NT2/D1 (cell line): ENCODE data around the gene COG4.

Experiments
- SUZ12 ChIP-seq: IDR thresholded peaks from 2 replicates; pipeline ENCODE4 v1.6.1; 2011; ENCODE audit not compliant: insufficient read length, insufficient read depth; ENCODE audit errors: extremely low read depth
- YY1 ChIP-seq: IDR thresholded peaks from 2 replicates; pipeline ENCODE4 v1.6.1; 2011; ENCODE audit not compliant: insufficient read length, insufficient read depth
- ZNF274 ChIP-seq: IDR thresholded peaks from 2 replicates; pipeline ENCODE4 v1.6.1; 2011; ENCODE audit warnings: mild to moderate bottlenecking, low read depth, low read length

DNA sequence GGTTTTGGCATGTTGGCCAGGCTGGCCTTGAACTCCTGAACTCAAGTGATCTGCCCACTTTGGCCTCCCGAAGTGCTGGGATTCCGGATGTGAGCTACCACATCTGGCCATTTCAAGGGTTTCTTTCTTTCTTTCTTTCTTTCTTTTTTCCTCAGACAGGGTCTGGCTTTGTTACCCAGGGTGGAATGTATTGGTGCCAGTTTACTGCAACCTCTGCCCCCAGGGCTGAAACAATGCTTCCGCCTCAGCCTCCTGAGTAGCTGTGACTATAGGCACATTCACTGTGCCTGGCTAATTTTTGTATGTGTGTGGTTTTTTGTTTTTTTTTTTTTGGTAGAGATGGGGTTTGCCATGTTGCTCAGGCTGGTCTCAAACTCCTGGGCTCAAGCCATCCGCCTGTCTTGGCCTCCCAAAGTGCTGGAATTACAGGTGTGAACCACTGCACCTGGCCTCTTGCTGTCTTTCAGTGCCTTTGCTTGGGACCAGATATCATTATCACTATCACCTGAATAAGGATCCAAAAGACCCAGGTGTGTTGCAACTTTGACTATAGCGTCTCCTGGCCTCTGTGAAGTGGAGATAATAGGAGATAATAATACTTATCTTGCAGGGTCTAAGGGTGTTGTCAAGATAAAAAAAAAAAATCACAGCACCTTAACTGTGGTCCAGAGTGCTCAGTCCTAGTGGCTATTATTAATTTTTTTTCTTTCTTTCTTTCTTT is 65.7 kb downstream of the COG4 start:
- TF ChIP-seq SUZ12, result no peak
- no peak for TF ChIP-seq ZNF274
- no peak for TF ChIP-seq YY1
